Prostate gland (tissue), 2 donors: ENCODE data around the gene DDX47.

Source experiments
- CTCF ChIP-seq, 4 experiments: fragments of 200-600 bp in 2 of 4; fragments of 450-650 bp in 2 of 4; sonication (generic) in 2 of 4; IDR thresholded peaks; 1 replicate in 3 of 4; 2 replicates in 1 of 4; pipeline ENCODE4 v1.5.1; 2016 to 2019; ENCODE audit warnings: antibody characterized with exemption in 4 of 4, mild to moderate bottlenecking in 2 of 4, moderate library complexity in 2 of 4
- POLR2A ChIP-seq: fragments of 450-650 bp; IDR thresholded peaks from one replicate; pipeline ENCODE4 v1.6.1; 2016; ENCODE audit warnings: antibody characterized with exemption, mild to moderate bottlenecking
- POLR2AphosphoS5 ChIP-seq: sonication (generic); formaldehyde crosslinking; IDR thresholded peaks from one replicate; pipeline ENCODE4 v1.6.1; 2017; ENCODE audit warnings: antibody characterized with exemption

- TF ChIP-seq CTCF (IDR thresholded peaks at IDR 0.05) (no peak), POLR2A (no peak), POLR2AphosphoS5 (no peak)
These were observed 26.9 kb downstream of the DDX47 start for GRCh38 chr12:12839873-12840579.
